NCI-H748 treated with DMSO at 0.1 percent for 48 hours (cell line): ENCODE data around the gene DYNC2I2.
"Not testable (repeated sequence)": the region's sequence is repeated elsewhere in the genome, so short reads cannot be mapped to it uniquely, and the experiment has no call there.

Experiments used
- DNase-seq: peaks from one replicate; lab custom pipeline; 2025; lab: John Stamatoyannopoulos, UW

Gene DYNC2I2

GRCh38 chr9:128685636-128686489, 29.2 kb upstream of the DYNC2I2 start:
- no peak for DNase-seq

- no peak for DNase-seq
Measured at GRCh38 chr9:128684325-128685199, 27.9 kb upstream of the DYNC2I2 start.

DNA sequence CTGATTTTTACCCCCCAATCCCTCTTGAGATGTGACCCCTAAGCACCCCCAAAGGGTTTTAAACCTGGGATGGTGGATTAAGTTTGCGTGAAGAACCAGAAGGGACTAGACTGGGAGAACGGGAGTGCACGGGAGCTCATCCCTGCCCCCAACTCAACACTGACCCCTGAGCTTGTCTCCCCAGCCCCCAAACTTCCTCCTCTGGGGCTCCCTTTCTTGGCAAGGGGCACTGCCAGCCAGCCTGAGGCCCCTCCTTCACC, 27.3 kb upstream of the DYNC2I2 start:
- no peak for DNase-seq

- DNase-seq = no peak
Measured at GRCh38 chr9:128683340-128684064, 26.9 kb upstream of the DYNC2I2 start.

- no peak for DNase-seq
Measured at GRCh38 chr9:128677794-128678193, 21.1 kb upstream of the DYNC2I2 start.

GRCh38 chr9:128675382-128675781, 18.7 kb upstream of the DYNC2I2 start:
- no peak for DNase-seq

DNA sequence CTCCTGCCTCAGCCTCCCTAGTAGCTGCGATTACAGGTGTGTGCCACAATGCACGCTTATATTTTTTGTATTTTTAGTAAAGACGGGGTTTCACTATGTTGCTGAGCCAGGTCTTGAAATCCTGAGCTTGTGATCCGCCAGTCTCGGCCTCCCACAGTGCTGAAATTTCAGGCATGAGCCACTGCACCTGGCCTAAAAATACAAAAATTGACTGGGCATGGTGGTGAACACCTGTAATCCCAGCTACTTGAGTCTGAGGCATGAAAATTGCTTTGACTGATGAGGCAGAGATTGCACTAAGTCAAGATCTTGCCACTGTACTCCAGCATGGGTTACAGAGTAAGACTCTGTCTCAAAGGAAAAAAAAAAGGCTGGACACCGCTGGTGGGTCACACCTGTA, 13.1 kb upstream of the DYNC2I2 start:
- DNase-seq = no peak

- DNase-seq = not testable (repeated sequence)
Measured at GRCh38 chr9:128666481-128666941, 9.9 kb upstream of the DYNC2I2 start.

GRCh38 chr9:128657796-128658195, 1.1 kb upstream of the DYNC2I2 start:
- no peak for DNase-seq

DNA sequence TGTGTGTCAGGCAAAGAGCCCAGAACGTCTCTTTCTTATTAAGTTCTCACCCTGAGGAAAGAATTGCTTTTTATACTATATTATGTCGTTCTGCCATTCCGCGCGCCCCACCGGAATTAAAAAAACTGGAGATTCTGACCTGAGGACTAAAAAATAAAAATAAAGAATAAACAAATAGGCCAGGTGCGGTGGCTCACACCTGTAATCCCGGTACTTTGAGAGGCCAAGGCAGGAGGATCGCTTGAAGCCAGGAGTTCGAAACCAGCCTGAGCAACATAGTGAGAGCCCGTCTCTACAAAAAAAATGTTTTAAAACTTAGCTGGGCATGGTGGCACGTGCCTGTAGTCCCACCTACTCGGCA, 677 bp upstream of the DYNC2I2 start:
- DNase-seq = no peak

GRCh38 chr9:128654481-128654880, 2.2 kb downstream of the DYNC2I2 start:
- no peak for DNase-seq

DNA sequence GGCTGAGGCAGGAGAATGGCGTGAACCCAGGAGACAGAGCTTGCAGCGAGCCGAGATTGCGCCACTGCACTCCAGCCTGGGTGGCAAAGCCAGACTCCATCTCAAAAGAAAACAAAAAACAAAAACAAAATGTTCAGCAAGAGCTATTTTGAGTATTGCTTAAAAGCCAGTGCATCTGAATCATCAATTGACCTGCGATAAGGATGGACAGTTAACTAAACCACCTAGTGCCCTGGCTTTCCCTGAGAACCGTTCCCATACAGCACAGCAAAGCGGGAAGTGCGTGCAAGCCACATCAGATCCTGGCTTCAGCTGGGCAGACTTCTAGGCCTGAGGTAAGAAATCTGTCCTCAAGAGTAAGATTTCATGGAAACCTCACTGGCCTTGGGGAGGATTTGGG, 2.7 kb downstream of the DYNC2I2 start:
- no peak for DNase-seq

GRCh38 chr9:128651798-128652197, 4.8 kb downstream of the DYNC2I2 start:
- DNase-seq = no peak

GRCh38 chr9:128648206-128648605, 8.4 kb downstream of the DYNC2I2 start:
- not testable (repeated sequence) for DNase-seq

GRCh38 chr9:128643519-128644300, 12.9 kb downstream of the DYNC2I2 start:
- DNase-seq = no peak

- DNase-seq = no peak
Measured at GRCh38 chr9:128642675-128643245, 13.9 kb downstream of the DYNC2I2 start.

DNA sequence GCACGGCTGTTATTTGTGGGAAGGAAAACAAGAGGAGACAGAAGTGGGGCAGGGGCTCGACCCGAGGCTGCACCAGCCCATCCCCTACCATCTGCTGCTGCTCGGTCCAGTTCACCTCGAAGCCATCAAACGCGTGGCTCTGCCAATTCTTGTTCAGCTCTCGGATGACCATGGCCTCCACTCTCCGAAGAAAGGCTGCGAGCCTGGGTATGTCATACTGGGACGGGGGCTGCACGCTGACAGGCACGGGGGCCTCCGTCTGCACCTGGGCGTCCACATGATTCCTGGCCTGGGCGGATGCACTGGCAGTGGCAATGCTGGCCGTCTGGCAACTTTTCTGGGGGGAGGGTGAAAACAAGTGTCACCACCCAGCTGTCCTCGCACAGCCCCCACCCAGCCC, 16.0 kb downstream of the DYNC2I2 start:
- DNase-seq = no peak

- no peak for DNase-seq
Measured at GRCh38 chr9:128638580-128638979, 18.1 kb downstream of the DYNC2I2 start.

GRCh38 chr9:128637656-128638055, 19.0 kb downstream of the DYNC2I2 start:
- DNase-seq = no peak

GRCh38 chr9:128636556-128637530, 19.8 kb downstream of the DYNC2I2 start:
- DNase-seq = no peak
